Measurements from ENCODE around the gene ZNF776. TPM values are rescaled to one million over a fixed set of nuclear protein-coding genes. Genes with fewer than 3 reads are reported as not detected.

ZNF776 gene
- total RNA-seq, 2 experiments from 2014 or later: 21.7 to 28.4 TPM

GRCh38 chr19:57754091-57754673, 7.6 kb downstream of the ZNF776 start:
- no peak for TF ChIP-seq CTCF (IDR thresholded peaks at IDR 0.05)
- ChIA-PET CTCF (no interaction called here), POLR2A (no interaction called here)
- DNase-seq (no peak), ATAC-seq (ENCODE audit: poor library complexity) (no peak)
- H3K4me1 Mint-ChIP-seq (ENCODE audit: low read depth): peaks cover 19% of the 10 kb centered on the region
- no peaks in the 10 kb centered on the region for H3K27me3 ChIP-seq (ENCODE audit: control insufficient read depth in 1 of 2, insufficient read depth in 2 of 2, low read length in 2 of 2)
- no peak overlapping the region for H3K27ac ChIP-seq (ENCODE audit: low read depth in 1 of 2, low read length in 2 of 2)
- H3K4me1 ChIP-seq (ENCODE audit: insufficient read depth, low read length): peaks cover under 1% of the 10 kb centered on the region
- intact Hi-C loops (cut with DNase I, micrococcal nuclease): no loop called here
- peaks cover 74% of the 10 kb centered on the region for H3K36me3 ChIP-seq (ENCODE audit: insufficient read depth, low read length)
- H3K27me3 Mint-ChIP-seq: no peaks in the 10 kb centered on the region
- H3K36me3 Mint-ChIP-seq (ENCODE audit: low read depth): peaks cover 100% of the 10 kb centered on the region
- no peak overlapping the region for H3K4me3 ChIP-seq (ENCODE audit: low read length)
- H3K9me3 ChIP-seq (ENCODE audit: control insufficient read depth in 1 of 2, insufficient read depth in 1 of 2, low read length in 2 of 2): peaks cover 44 to 89% of the 10 kb centered on the region in 2 experiments
- H3K27ac Mint-ChIP-seq: no peak overlapping the region
- no peak overlapping the region for H3K4me3 Mint-ChIP-seq
- peaks cover 21% of the 10 kb centered on the region for H3K9me3 Mint-ChIP-seq

- no peak overlapping the region for H3K4me3 Mint-ChIP-seq
- no peak for TF ChIP-seq CTCF (IDR thresholded peaks at IDR 0.05)
- no peaks in the 10 kb centered on the region for H3K4me1 ChIP-seq (ENCODE audit: insufficient read depth, low read length)
- H3K27ac ChIP-seq (ENCODE audit: low read depth in 1 of 2, low read length in 2 of 2): no peak overlapping the region
- POLR2A ChIA-PET: interaction anchor here (1.0 kb wide), 1 partner anchor 46 kb away, joined by 3 read pairs; the partner anchor contains the start of gene ZNF154
- no peaks in the 10 kb centered on the region for H3K27me3 Mint-ChIP-seq
- CTCF ChIA-PET: no interaction called here
- H3K9me3 ChIP-seq (ENCODE audit: control insufficient read depth in 1 of 2, insufficient read depth in 1 of 2, low read length in 2 of 2): peaks cover 49 to 80% of the 10 kb centered on the region in 2 experiments
- DNase-seq (no peak), ATAC-seq (ENCODE audit: poor library complexity) (no peak)
- peaks cover 72% of the 10 kb centered on the region for H3K36me3 ChIP-seq (ENCODE audit: insufficient read depth, low read length)
- H3K27ac Mint-ChIP-seq: no peak overlapping the region
- no peak overlapping the region for H3K4me3 ChIP-seq (ENCODE audit: low read length)
- H3K27me3 ChIP-seq (ENCODE audit: control insufficient read depth in 1 of 2, insufficient read depth in 2 of 2, low read length in 2 of 2): no peaks in the 10 kb centered on the region
- peaks cover 10% of the 10 kb centered on the region for H3K4me1 Mint-ChIP-seq (ENCODE audit: low read depth)
- peaks cover 100% of the 10 kb centered on the region for H3K36me3 Mint-ChIP-seq (ENCODE audit: low read depth)
- intact Hi-C loops (cut with DNase I, micrococcal nuclease): no loop called here
- H3K9me3 Mint-ChIP-seq: peaks cover 23% of the 10 kb centered on the region
Measured at GRCh38 chr19:57755031-57755430, 8.4 kb downstream of the ZNF776 start.

GRCh38 chr19:57757941-57758340, 11.3 kb downstream of the ZNF776 start:
- CTCF ChIA-PET: no interaction called here

More at GRCh38 chr19:57757941-57758340, 11.3 kb downstream of the ZNF776 start:
- intact Hi-C loops (cut with DNase I, micrococcal nuclease): no loop called here
- Mint-ChIP-seq H3K27ac (no peak overlapping the region), H3K4me1 (ENCODE audit: low read depth) (no peaks in the 10 kb centered on the region), H3K9me3 (peaks cover 3% of the 10 kb centered on the region), H3K4me3 (no peak overlapping the region), H3K36me3 (ENCODE audit: low read depth) (peaks cover 94% of the 10 kb centered on the region), H3K27me3 (no peaks in the 10 kb centered on the region)
- DNase-seq: no peak
- no peaks in the 10 kb centered on the region for H3K27me3 ChIP-seq (ENCODE audit: control insufficient read depth in 1 of 2, insufficient read depth in 2 of 2, low read length in 2 of 2)
- H3K4me1 ChIP-seq (ENCODE audit: insufficient read depth, low read length): no peaks in the 10 kb centered on the region
- peaks cover 43 to 53% of the 10 kb centered on the region in 2 experiments for H3K9me3 ChIP-seq (ENCODE audit: control insufficient read depth in 1 of 2, insufficient read depth in 1 of 2, low read length in 2 of 2)
- H3K27ac ChIP-seq (ENCODE audit: low read depth in 1 of 2, low read length in 2 of 2): no peak overlapping the region
- POLR2A ChIA-PET: interaction anchor here (1.9 kb wide), 1 partner anchor 11 kb away, joined by 4 read pairs; the partner anchor contains the start of gene ZNF586
- TF ChIP-seq CTCF (IDR thresholded peaks at IDR 0.05): no peak
- ATAC-seq (ENCODE audit: poor library complexity): no peak
- no peak overlapping the region for H3K4me3 ChIP-seq (ENCODE audit: low read length)
- peaks cover 52% of the 10 kb centered on the region for H3K36me3 ChIP-seq (ENCODE audit: insufficient read depth, low read length)
